ENCODE measurements around the gene ZNF236. TPM values are rescaled to one million over a fixed set of nuclear protein-coding genes. Genes with fewer than 3 reads are reported as not detected.

ZNF236 gene
- total RNA-seq, 4 donors from 2014 or later: 21.0 to 36.3 (median 31.8) TPM

GRCh38 chr18:76788571-76789317 lies 33.6 kb upstream of the ZNF236 start:
- DNase-seq (ENCODE audit: low spot score in 2 of 2): no peak
- Histone ChIP-seq H3K4me1 (no peaks in the 10 kb centered on the region), H3K4me3 (no peak overlapping the region), H3K27me3 (no peaks in the 10 kb centered on the region), H3K9me3 (peaks cover 0 to 15% (median 2%) of the 10 kb centered on the region in 4 donors), H3K27ac (no peak overlapping the region), H3K36me3 (no peaks in the 10 kb centered on the region)
- no peak for TF ChIP-seq CTCF (IDR thresholded peaks at IDR 0.05)
- no peak for TF ChIP-seq POLR2A (IDR thresholded peaks at IDR 0.05)
- no peak for TF ChIP-seq EP300 (IDR thresholded peaks at IDR 0.05)
- 91 to 97% methylated on average over 29 to 35 of the region's 36 CpGs for WGBS, 2 donors

GRCh38 chr18:76791106-76791505 lies 31.3 kb upstream of the ZNF236 start:
- H3K9me3 ChIP-seq: peaks cover 0 to 18% (median 2%) of the 10 kb centered on the region in 4 donors
- TF ChIP-seq POLR2A (IDR thresholded peaks at IDR 0.05): no peak
- no peak for TF ChIP-seq EP300 (IDR thresholded peaks at IDR 0.05)
- TF ChIP-seq CTCF (IDR thresholded peaks at IDR 0.05): no peak
- H3K36me3 ChIP-seq: no peaks in the 10 kb centered on the region
- no peak for DNase-seq (ENCODE audit: low spot score in 2 of 2)
- H3K4me1 ChIP-seq: no peaks in the 10 kb centered on the region
- WGBS, 2 donors: 91% methylated on average over 12 of the region's 12 CpGs
- no peaks in the 10 kb centered on the region for H3K27me3 ChIP-seq
- H3K4me3 ChIP-seq: no peak overlapping the region
- no peak overlapping the region for H3K27ac ChIP-seq

DNA sequence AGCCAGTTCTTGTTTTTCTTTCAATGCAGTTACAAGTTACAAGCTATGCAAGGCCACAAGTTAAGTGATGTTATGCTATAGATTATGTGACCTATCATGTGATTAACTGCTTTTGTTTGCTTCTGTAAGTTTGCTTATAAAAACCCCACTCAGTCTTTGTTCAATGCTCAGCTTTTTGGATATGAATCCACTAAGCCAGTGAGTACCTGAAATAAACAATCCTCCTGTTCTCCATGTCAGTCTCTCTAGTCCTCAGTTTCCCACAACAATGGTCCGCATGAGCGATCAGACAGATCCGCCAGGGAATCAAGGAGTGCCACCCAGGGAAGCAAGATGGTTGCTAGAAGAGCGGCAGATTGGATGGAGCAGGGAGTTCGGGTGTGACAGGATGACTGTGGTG lies 30.7 kb upstream of the ZNF236 start:
- Histone ChIP-seq H3K36me3 (no peaks in the 10 kb centered on the region), H3K4me3 (no peak overlapping the region), H3K4me1 (no peaks in the 10 kb centered on the region), H3K27me3 (no peaks in the 10 kb centered on the region), H3K9me3 (peaks cover 0 to 24% (median 2%) of the 10 kb centered on the region in 4 donors), H3K27ac (no peak overlapping the region)
- TF ChIP-seq CTCF (IDR thresholded peaks at IDR 0.05): no peak
- TF ChIP-seq EP300 (IDR thresholded peaks at IDR 0.05): no peak
- 79 to 98% methylated on average over 5 of the region's 5 CpGs for WGBS, 2 donors
- DNase-seq (ENCODE audit: low spot score in 2 of 2): no peak

DNA sequence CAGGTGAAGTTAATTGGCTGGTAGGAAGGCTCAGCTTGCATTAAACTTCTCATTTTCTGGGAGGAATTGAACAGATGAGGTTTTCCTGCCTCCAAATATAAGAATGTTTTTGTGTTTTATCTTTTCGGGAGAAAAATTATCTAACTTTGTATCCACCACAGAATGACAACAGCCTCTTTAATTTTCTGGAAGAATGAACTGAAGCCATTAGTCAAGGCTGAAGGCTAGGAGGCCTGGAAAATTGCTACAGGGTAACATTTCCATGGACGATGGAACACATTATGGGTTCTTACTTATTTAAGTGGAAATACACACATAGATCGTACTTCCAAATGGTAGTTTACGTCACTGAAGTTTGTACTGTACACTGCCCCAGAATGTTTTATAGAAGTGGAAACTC lies 28.0 kb upstream of the ZNF236 start:
- Histone ChIP-seq H3K9me3 (peaks cover 0 to 31% (median 3%) of the 10 kb centered on the region in 4 donors), H3K4me1 (no peaks in the 10 kb centered on the region), H3K4me3 (no peak overlapping the region), H3K36me3 (no peaks in the 10 kb centered on the region), H3K27ac (no peak overlapping the region), H3K27me3 (no peaks in the 10 kb centered on the region)
- TF ChIP-seq POLR2A (IDR thresholded peaks at IDR 0.05): no peak
- TF ChIP-seq CTCF (IDR thresholded peaks at IDR 0.05): no peak
- no peak for TF ChIP-seq EP300 (IDR thresholded peaks at IDR 0.05)
- no peak for DNase-seq (ENCODE audit: low spot score in 2 of 2)
- WGBS, 2 donors: 64 to 66% methylated on average over 4 of the region's 4 CpGs

All from tibial nerve (tissue), 4 donors.